Lower leg skin (tissue), 3 donors: ENCODE measurements around the gene CDH15.

ENCODE experiments used
- POLR2A ChIP-seq, 2 donors: fragments of 450-650 bp; IDR thresholded peaks; one replicate each; pipeline ENCODE4 v1.6.1; 2016 to 2017; ENCODE audit warnings: antibody characterized with exemption in 2 of 2, mild to moderate bottlenecking in 1 of 2, moderate library complexity in 1 of 2
- TF ChIP-seq, protein P1 (sequence below), 3 donors: fragments of 450-650 bp; IDR thresholded peaks; one replicate each; pipeline ENCODE4 v1.5.1; 2016; ENCODE audit warnings: antibody characterized with exemption in 3 of 3, mild to moderate bottlenecking in 3 of 3, moderate library complexity in 2 of 3

DNA sequence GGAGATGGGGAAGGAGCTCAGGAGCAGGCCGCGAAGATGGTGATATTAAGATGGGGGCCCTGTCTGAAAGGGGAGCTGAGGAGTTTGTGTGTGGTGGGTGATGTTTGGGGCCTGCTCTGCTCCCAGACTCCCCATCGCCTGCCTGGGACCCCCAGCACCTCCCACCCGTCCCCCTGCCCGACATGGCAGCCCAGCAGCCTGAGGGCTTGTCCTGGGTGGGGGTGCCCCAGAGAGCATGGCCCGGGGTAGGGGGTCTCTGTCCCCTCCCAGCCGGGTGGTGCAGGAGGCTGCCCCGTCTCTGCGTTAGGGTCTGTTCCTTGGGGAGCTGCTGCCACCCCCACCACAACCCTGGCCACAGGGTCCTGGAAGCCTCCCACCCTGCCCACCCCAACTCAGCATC is 5.2 kb downstream of the CDH15 start:
- TF ChIP-seq, protein P1, sequence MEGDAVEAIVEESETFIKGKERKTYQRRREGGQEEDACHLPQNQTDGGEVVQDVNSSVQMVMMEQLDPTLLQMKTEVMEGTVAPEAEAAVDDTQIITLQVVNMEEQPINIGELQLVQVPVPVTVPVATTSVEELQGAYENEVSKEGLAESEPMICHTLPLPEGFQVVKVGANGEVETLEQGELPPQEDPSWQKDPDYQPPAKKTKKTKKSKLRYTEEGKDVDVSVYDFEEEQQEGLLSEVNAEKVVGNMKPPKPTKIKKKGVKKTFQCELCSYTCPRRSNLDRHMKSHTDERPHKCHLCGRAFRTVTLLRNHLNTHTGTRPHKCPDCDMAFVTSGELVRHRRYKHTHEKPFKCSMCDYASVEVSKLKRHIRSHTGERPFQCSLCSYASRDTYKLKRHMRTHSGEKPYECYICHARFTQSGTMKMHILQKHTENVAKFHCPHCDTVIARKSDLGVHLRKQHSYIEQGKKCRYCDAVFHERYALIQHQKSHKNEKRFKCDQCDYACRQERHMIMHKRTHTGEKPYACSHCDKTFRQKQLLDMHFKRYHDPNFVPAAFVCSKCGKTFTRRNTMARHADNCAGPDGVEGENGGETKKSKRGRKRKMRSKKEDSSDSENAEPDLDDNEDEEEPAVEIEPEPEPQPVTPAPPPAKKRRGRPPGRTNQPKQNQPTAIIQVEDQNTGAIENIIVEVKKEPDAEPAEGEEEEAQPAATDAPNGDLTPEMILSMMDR (IDR thresholded peaks at IDR 0.05): no peak
- no peak for TF ChIP-seq POLR2A (IDR thresholded peaks at IDR 0.05)
